ENCODE results near the gene VMO1. TPM values are rescaled to one million over a fixed set of nuclear protein-coding genes. Genes with fewer than 3 reads are reported as not detected.
"Not testable (repeated sequence)": the region's sequence is repeated elsewhere in the genome, so short reads cannot be mapped to it uniquely, and the experiment has no call there.

Gene VMO1
- total RNA-seq, 1 experiment from 2014 or later: 1.2 TPM

GRCh38 chr17:4833178-4833940 is 47.2 kb upstream of the VMO1 start, which contains the start of gene MINK1 (continued):
- TF ChIP-seq ESRRA (CRISPR knock-in tag; IDR thresholded peaks at IDR 0.05; ENCODE audit: borderline replicate concordance): no peak
- TF ChIP-seq E2F4 (CRISPR knock-in tag; IDR thresholded peaks at IDR 0.05; ENCODE audit: borderline replicate concordance, low read depth): no peak; the same call in 1 of the 2 replicates
- 0 out of 2 replicates have a peak, but pooled peaks have one; percentile 66 for TF ChIP-seq ZNF232 (CRISPR knock-in tag; IDR thresholded peaks at IDR 0.05)
- no peak for TF ChIP-seq ZNF671 (CRISPR knock-in tag; IDR thresholded peaks at IDR 0.05)
- TF ChIP-seq STAT6 (CRISPR knock-in tag; conservative IDR thresholded peaks at IDR 0.05; ENCODE audit: low read depth): no peak
- TF ChIP-seq ZNF138 (CRISPR knock-in tag; conservative IDR thresholded peaks at IDR 0.05): no peak
- no peak for TF ChIP-seq MYBL2 (CRISPR knock-in tag; IDR thresholded peaks at IDR 0.05)
- TF ChIP-seq ZNF512 (CRISPR knock-in tag; IDR thresholded peaks at IDR 0.05; ENCODE audit: borderline replicate concordance): no peak
- TF ChIP-seq, protein P1, sequence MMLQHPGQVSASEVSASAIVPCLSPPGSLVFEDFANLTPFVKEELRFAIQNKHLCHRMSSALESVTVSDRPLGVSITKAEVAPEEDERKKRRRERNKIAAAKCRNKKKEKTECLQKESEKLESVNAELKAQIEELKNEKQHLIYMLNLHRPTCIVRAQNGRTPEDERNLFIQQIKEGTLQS (CRISPR knock-in tag; conservative IDR thresholded peaks at IDR 0.05): no peak
- no peak for TF ChIP-seq JAZF1 (CRISPR knock-in tag; IDR thresholded peaks at IDR 0.05)
- TF ChIP-seq CREB1 (CRISPR knock-in tag; IDR thresholded peaks at IDR 0.05): 0 out of 2 replicates have a peak, but pooled peaks have one; percentile 15
- no peak for TF ChIP-seq ZNF219 (CRISPR knock-in tag; IDR thresholded peaks at IDR 0.05; ENCODE audit: borderline replicate concordance)
- TF ChIP-seq GABPB1 (CRISPR knock-in tag; IDR thresholded peaks at IDR 0.05): no peak

DNA sequence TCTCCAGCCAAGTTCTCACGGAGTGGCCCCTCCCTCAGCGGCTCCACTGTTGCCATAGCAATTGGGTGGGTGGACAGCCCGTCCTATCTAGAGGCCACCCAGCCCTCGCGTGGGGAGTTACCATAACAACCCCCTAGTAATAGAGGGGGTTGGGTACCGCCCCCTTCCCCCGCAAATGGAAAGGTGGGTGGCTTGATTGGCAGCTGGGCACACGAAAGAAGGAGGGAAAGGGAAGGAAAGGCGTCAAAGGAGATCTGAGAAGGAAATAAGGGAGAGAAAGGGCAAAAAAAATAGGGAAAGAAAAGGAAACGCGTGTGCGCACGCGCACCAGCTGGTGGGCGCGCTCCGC is 46.6 kb upstream of the VMO1 start:
- H3K9me3 Mint-ChIP-seq; H3K27me3 Mint-ChIP-seq (ENCODE audit: low read depth); POLR2A ChIA-PET; ATAC-seq; H3K36me3 Mint-ChIP-seq; DNase-seq (ENCODE audit: low spot score); CTCF ChIA-PET: not testable (repeated sequence)
- peaks cover 24% of the 10 kb centered on the region for H3K4me1 Mint-ChIP-seq
- H3K4me3 Mint-ChIP-seq: peak overlapping the region; percentile 82
- peak overlapping the region; percentile 96 for H3K27ac Mint-ChIP-seq

- Mint-ChIP-seq H3K27ac (no peak overlapping the region), H3K27me3 (ENCODE audit: low read depth) (no peaks in the 10 kb centered on the region), H3K9me3 (no peaks in the 10 kb centered on the region), H3K4me1 (no peaks in the 10 kb centered on the region), H3K36me3 (no peaks in the 10 kb centered on the region), H3K4me3 (no peak overlapping the region)
- ATAC-seq (no peak), DNase-seq (ENCODE audit: low spot score) (no peak)
- TF ChIP-seq ZNF416 (CRISPR knock-in tag; IDR thresholded peaks at IDR 0.05) (no peak), ZNF396 (CRISPR knock-in tag; IDR thresholded peaks at IDR 0.05; ENCODE audit: borderline replicate concordance) (no peak), SMAD3 (CRISPR knock-in tag; IDR thresholded peaks at IDR 0.05; ENCODE audit: borderline replicate concordance) (no peak), TEAD4 (CRISPR knock-in tag; IDR thresholded peaks at IDR 0.05) (no peak)
- TF ChIP-seq, protein P2, sequence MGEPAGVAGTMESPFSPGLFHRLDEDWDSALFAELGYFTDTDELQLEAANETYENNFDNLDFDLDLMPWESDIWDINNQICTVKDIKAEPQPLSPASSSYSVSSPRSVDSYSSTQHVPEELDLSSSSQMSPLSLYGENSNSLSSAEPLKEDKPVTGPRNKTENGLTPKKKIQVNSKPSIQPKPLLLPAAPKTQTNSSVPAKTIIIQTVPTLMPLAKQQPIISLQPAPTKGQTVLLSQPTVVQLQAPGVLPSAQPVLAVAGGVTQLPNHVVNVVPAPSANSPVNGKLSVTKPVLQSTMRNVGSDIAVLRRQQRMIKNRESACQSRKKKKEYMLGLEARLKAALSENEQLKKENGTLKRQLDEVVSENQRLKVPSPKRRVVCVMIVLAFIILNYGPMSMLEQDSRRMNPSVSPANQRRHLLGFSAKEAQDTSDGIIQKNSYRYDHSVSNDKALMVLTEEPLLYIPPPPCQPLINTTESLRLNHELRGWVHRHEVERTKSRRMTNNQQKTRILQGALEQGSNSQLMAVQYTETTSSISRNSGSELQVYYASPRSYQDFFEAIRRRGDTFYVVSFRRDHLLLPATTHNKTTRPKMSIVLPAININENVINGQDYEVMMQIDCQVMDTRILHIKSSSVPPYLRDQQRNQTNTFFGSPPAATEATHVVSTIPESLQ (CRISPR knock-in tag; IDR thresholded peaks at IDR 0.05): no peak
- ChIA-PET POLR2A (no interaction called here), CTCF (interaction anchor here (0.5 kb wide), 1 partner anchor 28 kb away, joined by 3 read pairs; no protein-coding TSS in a partner anchor)
These were observed 41.2 kb upstream of the VMO1 start for GRCh38 chr17:4827399-4827798.
